Smooth muscle cell (in vitro differentiated cells): ENCODE results near the gene C12orf76. TPM values are rescaled to one million over a fixed set of nuclear protein-coding genes. Genes with fewer than 3 reads are reported as not detected.

Experiments used
- DNase-seq: peaks from one replicate; lab custom pipeline; 2025; ENCODE audit not compliant: unreplicated experiment; lab: John Stamatoyannopoulos, UW
- H2AFZ ChIP-seq: fragments of 200-600 bp; sonication (generic); 2 replicates; pipeline ENCODE4 v1.6.0; 2016; ENCODE audit warnings: antibody characterized with exemption, low read depth, mild to moderate bottlenecking
- H3F3A ChIP-seq: fragments of 200-600 bp; sonication (generic); 2 replicates; pipeline ENCODE4 v1.6.0; 2017; ENCODE audit warnings: antibody characterized with exemption, low read depth
- H3K27ac ChIP-seq: fragments of 200-600 bp; sonication (generic); 2 replicates; pipeline ENCODE4 v1.5.1; 2016; ENCODE audit warnings: low read depth, mild to moderate bottlenecking
- H3K27me3 ChIP-seq: fragments of 200-600 bp; sonication (generic); 2 replicates; pipeline ENCODE4 v1.6.1; 2016; ENCODE audit warnings: low read depth, mild to moderate bottlenecking
- H3K36me3 ChIP-seq: fragments of 200-600 bp; sonication (generic); 2 replicates; pipeline ENCODE4 v1.5.1; 2016; ENCODE audit warnings: low read depth
- H3K4me1 ChIP-seq: fragments of 200-600 bp; sonication (generic); 2 replicates; pipeline ENCODE4 v1.5.1; 2016; ENCODE audit warnings: low read depth
- H3K4me2 ChIP-seq: fragments of 200-600 bp; sonication (generic); 2 replicates; pipeline ENCODE4 v1.6.0; 2016; ENCODE audit warnings: mild to moderate bottlenecking
- H3K4me3 ChIP-seq: fragments of 200-600 bp; sonication (generic); 2 replicates; pipeline ENCODE4 v1.5.1; 2016; ENCODE audit warnings: mild to moderate bottlenecking
- H3K79me2 ChIP-seq: fragments of 200-600 bp; sonication (generic); 2 replicates; pipeline ENCODE4 v1.6.0; 2016; ENCODE audit warnings: low read depth, mild to moderate bottlenecking
- H3K9ac ChIP-seq: fragments of 200-600 bp; sonication (generic); 2 replicates; pipeline ENCODE4 v1.6.0; 2016; ENCODE audit warnings: low read depth
- H3K9me3 ChIP-seq: fragments of 200-600 bp; sonication (generic); replicated peaks from 2 replicates; pipeline ENCODE4 v1.5.1; 2016; ENCODE audit warnings: low read depth
- H4K20me1 ChIP-seq: fragments of 200-600 bp; sonication (generic); 2 replicates; pipeline ENCODE4 v1.6.0; 2016; ENCODE audit warnings: low read depth
- CTCF ChIP-seq: fragments of 200-600 bp; sonication (generic); IDR thresholded peaks from 2 replicates; pipeline ENCODE4 v1.5.1; 2017; ENCODE audit warnings: borderline replicate concordance, mild to moderate bottlenecking, antibody characterized with exemption; ENCODE audit not compliant: insufficient read depth, poor library complexity, severe bottlenecking
- WGBS: methylation state at CpG from one replicate; pipeline ENCODE4 v1.1.7; 2016; ENCODE audit warnings: low lambda C conversion rate; 5-methylcytosine and 5-hydroxymethylcytosine counted together
- polyA plus RNA-seq: library from polyadenylated mRNA; unstranded; fragments of >200 nt; fragmentation: Nextera tagmentation; extraction: Ambion mirVana; gene quantifications from 2 replicates; pipeline ENCODE4 v1.2.1, GENCODE V29; 2016
- total RNA-seq: library from RNA; depleted of rRNA; stranded (reverse); fragments of >200 nt; gene quantifications from 2 replicates; pipeline ENCODE4 v1.2.3, GENCODE V29; 2014

The C12orf76 gene
- total and polyA plus RNA-seq, 2 experiments from 2014 or later = 10.0 to 12.0 TPM

DNA sequence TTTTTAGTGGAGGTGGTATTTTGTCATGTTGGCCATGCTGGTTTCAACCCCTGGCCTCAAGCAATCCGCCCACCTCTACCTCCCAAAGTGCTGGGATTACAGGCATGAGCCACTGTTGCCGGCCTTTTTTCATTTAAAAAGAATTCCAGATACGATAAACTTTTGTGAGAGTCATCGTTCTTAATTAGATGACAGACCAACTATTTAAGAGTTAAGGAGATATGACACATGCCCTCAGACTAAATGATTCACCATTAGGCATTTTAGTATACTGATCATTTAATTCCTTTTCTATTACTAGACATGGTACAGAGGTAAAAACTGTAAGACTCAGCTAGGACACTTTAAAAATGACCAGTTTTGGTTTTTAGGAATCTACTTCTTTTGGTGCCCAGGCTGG is 46.7 kb downstream of the C12orf76 start:
- Histone ChIP-seq H3K79me2 (peaks cover 2% of the 10 kb centered on the region), H3K4me2 (peak overlapping the region; percentile 40), H2AFZ (no peak overlapping the region), H3K9me3 (no peaks in the 10 kb centered on the region), H3K27me3 (no peaks in the 10 kb centered on the region), H3K4me1 (peaks cover 10% of the 10 kb centered on the region), H3K4me3 (no peak overlapping the region), H3K27ac (peak overlapping the region; percentile 80), H3K36me3 (no peaks in the 10 kb centered on the region), H3K9ac (peak overlapping the region; percentile 47), H4K20me1 (peaks cover 10% of the 10 kb centered on the region), H3F3A (peaks cover 4% of the 10 kb centered on the region)
- no peak for DNase-seq
- WGBS = 25% methylated on average over 4 of the region's 4 CpGs
- no peak for TF ChIP-seq CTCF

DNA sequence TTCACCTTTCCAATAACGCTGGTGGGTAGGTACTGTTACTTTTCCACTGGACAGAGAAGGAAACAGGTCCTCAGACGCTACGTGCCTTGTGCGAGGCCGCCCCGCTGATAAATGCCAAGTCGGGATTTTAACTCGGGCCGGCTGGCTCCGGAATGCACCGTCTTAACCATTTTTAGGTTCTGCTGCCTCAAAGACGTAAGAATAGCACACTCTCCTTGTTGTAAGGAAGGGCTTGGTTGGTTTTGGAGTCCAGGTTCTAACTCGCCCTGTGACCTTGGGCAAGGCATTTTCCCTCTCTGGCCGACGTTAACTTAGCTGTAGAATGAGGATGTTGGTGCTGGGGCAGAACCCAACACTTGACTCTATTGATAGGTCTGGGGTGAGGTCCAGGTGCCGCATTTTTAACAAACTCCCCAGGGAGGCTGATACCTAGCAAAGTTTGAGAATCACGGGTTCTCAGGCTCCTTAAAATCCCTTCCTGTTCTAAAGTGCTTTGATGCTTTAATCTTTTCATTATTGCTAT is 48.3 kb downstream of the C12orf76 start:
- H3K27me3 ChIP-seq = no peaks in the 10 kb centered on the region
- H3F3A ChIP-seq = peaks cover 4% of the 10 kb centered on the region
- WGBS = 6% methylated on average over 17 of the region's 17 CpGs
- H3K4me1 ChIP-seq = peaks cover 14% of the 10 kb centered on the region
- H3K27ac ChIP-seq = no peak overlapping the region
- DNase-seq = no peak
- H3K79me2 ChIP-seq = peaks cover 11% of the 10 kb centered on the region
- H3K36me3 ChIP-seq = no peaks in the 10 kb centered on the region
- no peaks in the 10 kb centered on the region for H3K9me3 ChIP-seq
- peak overlapping the region; percentile 76 for H2AFZ ChIP-seq
- peak overlapping the region; percentile 87 for H3K4me3 ChIP-seq
- H3K9ac ChIP-seq = peak overlapping the region; percentile 97
- H4K20me1 ChIP-seq = peaks cover 8% of the 10 kb centered on the region
- peak overlapping the region; percentile 99 for H3K4me2 ChIP-seq
- no peak for TF ChIP-seq CTCF

GRCh38 chr12:109999649-109999971 is 48.7 kb downstream of the C12orf76 start:
- no peaks in the 10 kb centered on the region for H3K36me3 ChIP-seq
- H3K27me3 ChIP-seq = no peaks in the 10 kb centered on the region
- DNase-seq = no peak
- H4K20me1 ChIP-seq = peaks cover 11% of the 10 kb centered on the region
- peaks cover 4% of the 10 kb centered on the region for H3F3A ChIP-seq
- no peak overlapping the region for H3K27ac ChIP-seq
- H3K4me2 ChIP-seq = peak overlapping the region; percentile 99
- WGBS = 2% methylated on average over 22 of the region's 27 CpGs
- H2AFZ ChIP-seq = peak overlapping the region; percentile 76
- no peak for TF ChIP-seq CTCF
- no peaks in the 10 kb centered on the region for H3K9me3 ChIP-seq
- H3K4me1 ChIP-seq = peaks cover 18% of the 10 kb centered on the region
- H3K9ac ChIP-seq = peak overlapping the region; percentile 97
- peaks cover 15% of the 10 kb centered on the region for H3K79me2 ChIP-seq
- H3K4me3 ChIP-seq = peak overlapping the region; percentile 87
